Measurements from ENCODE around the gene MTHFD2. TPM values are rescaled to one million over a fixed set of nuclear protein-coding genes. Genes with fewer than 3 reads are reported as not detected.

The MTHFD2 gene
- total and polyA plus RNA-seq, 11 donors: 12.9 to 40.5 (median 17.5) TPM

- WGBS, 4 donors: 90 to 100% (median 96%) methylated on average over 2 of the region's 2 CpGs
- H3K36me3 ChIP-seq: peaks cover 0 to 78% (median 62%) of the 10 kb centered on the region in 9 donors
- DNase-seq (no peak), ATAC-seq (no peak)
- H3K4me1 ChIP-seq: peaks cover 0 to 8% (median 4%) of the 10 kb centered on the region in 12 donors
- intact Hi-C loops (cut with DNase I): loop anchor here in 1 of 10 donors (10.0 kb wide), 1 partner anchor 328 kb away; the partner anchor contains the start of gene STAMBP
- no peak overlapping the region for H3K27ac ChIP-seq
- H3K9me3 ChIP-seq: no peaks in the 10 kb centered on the region
- no peak for TF ChIP-seq POLR2A (IDR thresholded peaks at IDR 0.05)
- TF ChIP-seq CTCF (IDR thresholded peaks at IDR 0.05): no peak
- no peak overlapping the region for H3K4me3 ChIP-seq
- no peaks in the 10 kb centered on the region for H3K27me3 ChIP-seq
Observed at GRCh38 chr2:74152954-74153353, 45.5 kb upstream of the MTHFD2 start.

GRCh38 chr2:74155830-74156229, 42.6 kb upstream of the MTHFD2 start:
- ATAC-seq: no peak
- Histone ChIP-seq H3K9me3 (no peaks in the 10 kb centered on the region), H3K4me1 (no peaks in the 10 kb centered on the region), H3K4me3 (no peak overlapping the region), H3K36me3 (peaks cover 0 to 100% (median 89%) of the 10 kb centered on the region in 9 donors), H3K27me3 (no peaks in the 10 kb centered on the region), H3K27ac (no peak overlapping the region)
- intact Hi-C loops (cut with DNase I): loop anchor here in 1 of 10 donors (10.0 kb wide), 1 partner anchor 331 kb away; the partner anchor contains the start of gene STAMBP
- TF ChIP-seq POLR2A (IDR thresholded peaks at IDR 0.05): no peak
- no peak for TF ChIP-seq CTCF (IDR thresholded peaks at IDR 0.05)
- WGBS, 4 donors: 85 to 93% (median 86%) methylated on average over 3 of the region's 3 CpGs
- no peak for DNase-seq

GRCh38 chr2:74162951-74163350, 35.5 kb upstream of the MTHFD2 start:
- H3K9me3 ChIP-seq: peaks cover 0 to 9% (median 0%) of the 10 kb centered on the region in 12 donors
- 88 to 91% (median 89%) methylated on average over 6 of the region's 6 CpGs for WGBS, 4 donors
- no peaks in the 10 kb centered on the region for H3K27me3 ChIP-seq
- no peak for DNase-seq
- H3K4me3 ChIP-seq: no peak overlapping the region
- ATAC-seq: no peak
- TF ChIP-seq CTCF (IDR thresholded peaks at IDR 0.05): no peak
- TF ChIP-seq POLR2A (IDR thresholded peaks at IDR 0.05): no peak
- intact Hi-C loops (cut with DNase I): no loop called here
- no peaks in the 10 kb centered on the region for H3K4me1 ChIP-seq
- H3K27ac ChIP-seq: no peak overlapping the region
- peaks cover 0 to 100% (median 94%) of the 10 kb centered on the region in 9 donors for H3K36me3 ChIP-seq

- H3K9me3 ChIP-seq: peaks cover 0 to 9% (median 0%) of the 10 kb centered on the region in 12 donors
- 94 to 100% (median 98%) methylated on average over 1 of the region's 1 CpG for WGBS, 4 donors
- H3K27ac ChIP-seq: no peak overlapping the region
- no peaks in the 10 kb centered on the region for H3K27me3 ChIP-seq
- intact Hi-C loops (cut with DNase I): no loop called here
- DNase-seq (no peak), ATAC-seq (no peak)
- H3K36me3 ChIP-seq: peaks cover 0 to 100% (median 94%) of the 10 kb centered on the region in 9 donors
- TF ChIP-seq POLR2A (IDR thresholded peaks at IDR 0.05) (no peak), CTCF (IDR thresholded peaks at IDR 0.05) (no peak)
- no peaks in the 10 kb centered on the region for H3K4me1 ChIP-seq
- no peak overlapping the region for H3K4me3 ChIP-seq
Observed at GRCh38 chr2:74164761-74165160, 33.7 kb upstream of the MTHFD2 start.

All from heart left ventricle (tissue), 16 donors.